ENCODE measurements around the gene TCF12. TPM values are rescaled to one million over a fixed set of nuclear protein-coding genes. Genes with fewer than 3 reads are reported as not detected.

The TCF12 gene
- polyA plus RNA-seq, 2 donors, result 6.8 to 9.5 TPM

- Histone ChIP-seq H3K27ac (ENCODE audit: low read depth in 2 of 2, low read length in 1 of 2) (no peak overlapping the region), H3K4me1 (ENCODE audit: control insufficient read depth in 2 of 2, insufficient read depth in 2 of 2, low read length in 1 of 2) (peaks cover 0 to 3% of the 10 kb centered on the region in 2 donors), H3K4me3 (ENCODE audit: low read depth in 1 of 2, low read length in 2 of 2) (no peak overlapping the region), H3K36me3 (ENCODE audit: control insufficient read depth in 2 of 2, insufficient read depth in 2 of 2, low read length in 1 of 2) (peaks cover 0 to 3% of the 10 kb centered on the region in 2 donors), H3K9me3 (ENCODE audit: control insufficient read depth in 2 of 2, insufficient read depth in 1 of 2, low read depth in 1 of 2, low read length in 1 of 2) (no peaks in the 10 kb centered on the region), H3K27me3 (ENCODE audit: control insufficient read depth in 1 of 2, insufficient read depth in 2 of 2, low read length in 2 of 2) (no peaks in the 10 kb centered on the region)
- 58 to 69% methylated on average over 2 of the region's 2 CpGs for WGBS, 2 donors
Measured at GRCh38 chr15:57122080-57122840, 203.8 kb downstream of the TCF12 start.

DNA sequence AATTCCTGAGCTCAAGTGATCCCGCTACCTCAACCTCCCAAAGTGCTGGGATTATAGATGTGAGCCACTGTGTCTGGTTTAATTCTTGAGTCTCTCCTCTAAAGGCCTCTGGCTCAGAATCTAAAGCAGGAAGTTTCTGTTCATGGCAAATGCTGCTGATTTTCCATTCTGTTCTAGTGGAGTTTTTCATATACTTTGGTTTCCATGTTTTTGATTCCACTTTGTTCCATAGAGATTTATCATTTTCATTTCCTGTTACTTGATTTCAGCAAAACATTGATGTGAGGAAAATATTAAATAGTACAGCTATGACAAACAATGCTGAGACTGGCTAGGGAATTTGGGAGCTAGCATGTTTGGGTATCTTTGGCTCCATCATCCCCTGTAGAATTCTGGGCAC is 205.6 kb downstream of the TCF12 start:
- Histone ChIP-seq H3K27me3 (ENCODE audit: control insufficient read depth in 1 of 2, insufficient read depth in 2 of 2, low read length in 2 of 2) (no peaks in the 10 kb centered on the region), H3K9me3 (ENCODE audit: control insufficient read depth in 2 of 2, insufficient read depth in 1 of 2, low read depth in 1 of 2, low read length in 1 of 2) (no peaks in the 10 kb centered on the region), H3K27ac (ENCODE audit: low read depth in 2 of 2, low read length in 1 of 2) (no peak overlapping the region), H3K4me3 (ENCODE audit: low read depth in 1 of 2, low read length in 2 of 2) (no peak overlapping the region), H3K36me3 (ENCODE audit: control insufficient read depth in 2 of 2, insufficient read depth in 2 of 2, low read length in 1 of 2) (peaks cover 0 to 3% of the 10 kb centered on the region in 2 donors), H3K4me1 (ENCODE audit: control insufficient read depth in 2 of 2, insufficient read depth in 2 of 2, low read length in 1 of 2) (peaks cover 0 to 3% of the 10 kb centered on the region in 2 donors)
- 96 to 100% methylated on average over 1 of the region's 1 CpG for WGBS, 2 donors

GRCh38 chr15:57129064-57129463 is 210.6 kb downstream of the TCF12 start:
- no peak overlapping the region for H3K4me3 ChIP-seq (ENCODE audit: low read depth in 1 of 2, low read length in 2 of 2)
- H3K4me1 ChIP-seq (ENCODE audit: control insufficient read depth in 2 of 2, insufficient read depth in 2 of 2, low read length in 1 of 2), result no peaks in the 10 kb centered on the region
- H3K27me3 ChIP-seq (ENCODE audit: control insufficient read depth in 1 of 2, insufficient read depth in 2 of 2, low read length in 2 of 2), result no peaks in the 10 kb centered on the region
- 93 to 95% methylated on average over 3 of the region's 3 CpGs for WGBS, 2 donors
- H3K27ac ChIP-seq (ENCODE audit: low read depth in 2 of 2, low read length in 1 of 2), result no peak overlapping the region
- H3K9me3 ChIP-seq (ENCODE audit: control insufficient read depth in 2 of 2, insufficient read depth in 1 of 2, low read depth in 1 of 2, low read length in 1 of 2), result no peaks in the 10 kb centered on the region
- peaks cover 0 to 3% of the 10 kb centered on the region in 2 donors for H3K36me3 ChIP-seq (ENCODE audit: control insufficient read depth in 2 of 2, insufficient read depth in 2 of 2, low read length in 1 of 2)

- Histone ChIP-seq H3K9me3 (ENCODE audit: control insufficient read depth in 2 of 2, insufficient read depth in 1 of 2, low read depth in 1 of 2, low read length in 1 of 2) (no peaks in the 10 kb centered on the region), H3K36me3 (ENCODE audit: control insufficient read depth in 2 of 2, insufficient read depth in 2 of 2, low read length in 1 of 2) (no peaks in the 10 kb centered on the region), H3K4me3 (ENCODE audit: low read depth in 1 of 2, low read length in 2 of 2) (no peak overlapping the region), H3K27me3 (ENCODE audit: control insufficient read depth in 1 of 2, insufficient read depth in 2 of 2, low read length in 2 of 2) (no peaks in the 10 kb centered on the region), H3K4me1 (ENCODE audit: control insufficient read depth in 2 of 2, insufficient read depth in 2 of 2, low read length in 1 of 2) (no peaks in the 10 kb centered on the region), H3K27ac (ENCODE audit: low read depth in 2 of 2, low read length in 1 of 2) (no peak overlapping the region)
- 85 to 86% methylated on average over 4 of the region's 4 CpGs for WGBS, 2 donors
Measured at GRCh38 chr15:57130956-57131355, 212.5 kb downstream of the TCF12 start.

- 64 to 69% methylated on average over 9 of the region's 9 CpGs for WGBS, 2 donors
- H3K27me3 ChIP-seq (ENCODE audit: control insufficient read depth in 1 of 2, insufficient read depth in 2 of 2, low read length in 2 of 2), result no peaks in the 10 kb centered on the region
- no peak overlapping the region for H3K27ac ChIP-seq (ENCODE audit: low read depth in 2 of 2, low read length in 1 of 2)
- no peaks in the 10 kb centered on the region for H3K9me3 ChIP-seq (ENCODE audit: control insufficient read depth in 2 of 2, insufficient read depth in 1 of 2, low read depth in 1 of 2, low read length in 1 of 2)
- H3K4me1 ChIP-seq (ENCODE audit: control insufficient read depth in 2 of 2, insufficient read depth in 2 of 2, low read length in 1 of 2), result no peaks in the 10 kb centered on the region
- no peak overlapping the region for H3K4me3 ChIP-seq (ENCODE audit: low read depth in 1 of 2, low read length in 2 of 2)
- H3K36me3 ChIP-seq (ENCODE audit: control insufficient read depth in 2 of 2, insufficient read depth in 2 of 2, low read length in 1 of 2), result no peaks in the 10 kb centered on the region
Measured at GRCh38 chr15:57133127-57133968, 214.9 kb downstream of the TCF12 start.

DNA sequence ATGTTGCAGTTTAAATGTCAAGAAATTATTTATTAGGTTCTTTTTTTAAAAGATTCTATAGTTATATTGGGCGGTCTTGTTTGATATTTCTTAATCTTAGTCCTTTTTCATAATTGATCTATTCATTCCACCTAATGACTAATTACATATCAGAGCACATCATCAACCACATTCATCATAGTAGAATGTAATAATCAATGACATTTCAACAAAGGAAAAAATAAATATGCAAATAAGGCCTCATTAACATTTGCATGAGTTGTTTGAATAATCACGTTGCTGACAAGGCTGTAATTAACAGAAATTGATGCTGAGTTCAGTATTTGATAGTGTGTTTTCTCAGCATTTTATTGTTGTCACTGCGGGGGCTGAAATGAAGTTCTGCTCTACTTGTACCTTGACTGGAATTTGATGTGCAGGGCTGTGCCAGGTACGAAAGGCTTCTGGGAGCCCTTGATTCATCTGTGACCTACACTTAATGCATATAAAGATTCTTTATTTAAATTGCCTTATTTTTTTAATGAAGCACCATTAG is 215.7 kb downstream of the TCF12 start:
- WGBS, 2 donors, result 86 to 87% methylated on average over 4 of the region's 4 CpGs

GRCh38 chr15:57134851-57135250 is 216.4 kb downstream of the TCF12 start:
- Histone ChIP-seq H3K36me3 (ENCODE audit: control insufficient read depth in 2 of 2, insufficient read depth in 2 of 2, low read length in 1 of 2) (no peaks in the 10 kb centered on the region), H3K27me3 (ENCODE audit: control insufficient read depth in 1 of 2, insufficient read depth in 2 of 2, low read length in 2 of 2) (no peaks in the 10 kb centered on the region), H3K9me3 (ENCODE audit: control insufficient read depth in 2 of 2, insufficient read depth in 1 of 2, low read depth in 1 of 2, low read length in 1 of 2) (no peaks in the 10 kb centered on the region), H3K27ac (ENCODE audit: low read depth in 2 of 2, low read length in 1 of 2) (no peak overlapping the region), H3K4me3 (ENCODE audit: low read depth in 1 of 2, low read length in 2 of 2) (no peak overlapping the region), H3K4me1 (ENCODE audit: control insufficient read depth in 2 of 2, insufficient read depth in 2 of 2, low read length in 1 of 2) (no peaks in the 10 kb centered on the region)

More for the DNA sequence above, 215.7 kb downstream of the TCF12 start:
- Histone ChIP-seq H3K9me3 (ENCODE audit: control insufficient read depth in 2 of 2, insufficient read depth in 1 of 2, low read depth in 1 of 2, low read length in 1 of 2) (no peaks in the 10 kb centered on the region), H3K4me3 (ENCODE audit: low read depth in 1 of 2, low read length in 2 of 2) (no peak overlapping the region), H3K27ac (ENCODE audit: low read depth in 2 of 2, low read length in 1 of 2) (no peak overlapping the region), H3K36me3 (ENCODE audit: control insufficient read depth in 2 of 2, insufficient read depth in 2 of 2, low read length in 1 of 2) (no peaks in the 10 kb centered on the region), H3K4me1 (ENCODE audit: control insufficient read depth in 2 of 2, insufficient read depth in 2 of 2, low read length in 1 of 2) (no peaks in the 10 kb centered on the region), H3K27me3 (ENCODE audit: control insufficient read depth in 1 of 2, insufficient read depth in 2 of 2, low read length in 2 of 2) (no peaks in the 10 kb centered on the region)

DNA sequence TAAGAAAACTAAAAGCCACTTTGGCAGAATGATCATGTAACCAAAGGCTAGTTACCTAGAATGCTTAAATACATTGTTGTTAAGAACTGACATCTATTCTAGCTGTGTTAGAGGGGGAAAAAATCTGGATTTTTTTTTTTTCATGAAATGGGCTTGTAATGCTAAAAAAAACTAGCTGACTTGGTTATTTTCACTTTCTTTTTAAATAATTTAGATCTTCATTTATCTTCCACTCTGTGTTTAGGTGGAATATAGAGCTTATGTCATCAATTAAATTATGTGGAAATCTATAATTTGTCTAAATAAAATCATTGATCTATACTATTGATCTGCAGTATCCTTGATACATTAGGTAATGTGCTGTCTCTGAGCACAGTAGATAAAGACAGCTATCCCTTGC is 217.4 kb downstream of the TCF12 start:
- Histone ChIP-seq H3K4me1 (ENCODE audit: control insufficient read depth in 2 of 2, insufficient read depth in 2 of 2, low read length in 1 of 2) (no peaks in the 10 kb centered on the region), H3K4me3 (ENCODE audit: low read depth in 1 of 2, low read length in 2 of 2) (no peak overlapping the region), H3K27me3 (ENCODE audit: control insufficient read depth in 1 of 2, insufficient read depth in 2 of 2, low read length in 2 of 2) (no peaks in the 10 kb centered on the region), H3K36me3 (ENCODE audit: control insufficient read depth in 2 of 2, insufficient read depth in 2 of 2, low read length in 1 of 2) (no peaks in the 10 kb centered on the region), H3K9me3 (ENCODE audit: control insufficient read depth in 2 of 2, insufficient read depth in 1 of 2, low read depth in 1 of 2, low read length in 1 of 2) (no peaks in the 10 kb centered on the region), H3K27ac (ENCODE audit: low read depth in 2 of 2, low read length in 1 of 2) (no peak overlapping the region)

DNA sequence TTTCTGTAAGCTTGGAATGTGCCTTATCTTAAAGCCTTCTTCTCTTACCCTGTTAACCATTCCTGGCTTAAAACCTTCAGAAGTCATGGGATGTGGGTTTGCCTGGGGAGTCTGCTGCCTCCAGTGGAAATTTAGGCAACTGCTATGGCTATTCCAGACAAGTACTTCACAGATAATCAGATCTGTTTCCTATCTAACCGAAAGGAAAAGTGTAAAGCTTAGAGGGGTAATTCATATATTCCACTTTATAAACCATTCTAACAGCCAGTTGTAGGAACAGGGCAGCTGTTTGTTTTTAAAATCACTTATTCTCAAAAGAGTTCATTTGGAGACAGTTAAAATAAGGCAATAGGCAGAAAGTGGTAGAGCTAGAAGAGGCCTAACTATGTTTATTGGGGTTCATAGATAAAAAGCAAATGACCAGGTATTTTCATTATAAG is 219.9 kb downstream of the TCF12 start:
- Histone ChIP-seq H3K9me3 (ENCODE audit: control insufficient read depth in 2 of 2, insufficient read depth in 1 of 2, low read depth in 1 of 2, low read length in 1 of 2) (no peaks in the 10 kb centered on the region), H3K36me3 (ENCODE audit: control insufficient read depth in 2 of 2, insufficient read depth in 2 of 2, low read length in 1 of 2) (no peaks in the 10 kb centered on the region), H3K4me1 (ENCODE audit: control insufficient read depth in 2 of 2, insufficient read depth in 2 of 2, low read length in 1 of 2) (no peaks in the 10 kb centered on the region), H3K27ac (ENCODE audit: low read depth in 2 of 2, low read length in 1 of 2) (no peak overlapping the region), H3K4me3 (ENCODE audit: low read depth in 1 of 2, low read length in 2 of 2) (no peak overlapping the region), H3K27me3 (ENCODE audit: control insufficient read depth in 1 of 2, insufficient read depth in 2 of 2, low read length in 2 of 2) (no peaks in the 10 kb centered on the region)
- WGBS, 2 donors, result 22 to 34% methylated on average over 1 of the region's 1 CpG
